HepG2 (cell line): ENCODE results near the gene OTX1. TPM values are rescaled to one million over a fixed set of nuclear protein-coding genes. Genes with fewer than 3 reads are reported as not detected.

Experiments
- BCL3 ChIP-seq: sonication (generic); formaldehyde crosslinking; IDR thresholded peaks from 2 replicates; pipeline ENCODE4 v1.5.1; 2020; ENCODE audit warnings: mild to moderate bottlenecking, missing genetic modification reagents, moderate library complexity
- BHLHE40 ChIP-seq: IDR thresholded peaks from 2 replicates; pipeline ENCODE4 v1.6.1; 2011; ENCODE audit warnings: low read length, improper control_type of control experiment
- MAFK ChIP-seq, 2 experiments: IDR thresholded peaks in 1 of 2; conservative IDR thresholded peaks in 1 of 2; 2 replicates each; pipeline ENCODE4 v1.6.1; 2011; ENCODE audit warnings: improper control_type of control experiment in 2 of 2, low read length in 2 of 2
- MLXIP ChIP-seq: sonication (generic); formaldehyde crosslinking; IDR thresholded peaks from 2 replicates; pipeline ENCODE4 v1.9.0; 2021; ENCODE audit warnings: missing genetic modification reagents, borderline replicate concordance
- SNAPC4 ChIP-seq: sonication (generic); formaldehyde crosslinking; IDR thresholded peaks from 2 replicates; pipeline ENCODE4 v1.4.0; 2020; ENCODE audit warnings: mild to moderate bottlenecking, missing genetic modification reagents
- SRY ChIP-seq: sonication (generic); formaldehyde crosslinking; IDR thresholded peaks from 2 replicates; pipeline ENCODE4 v1.8.0; 2022; ENCODE audit warnings: mild to moderate bottlenecking, missing genetic modification reagents
- TFDP2 ChIP-seq: sonication (generic); formaldehyde crosslinking; IDR thresholded peaks from 2 replicates; pipeline ENCODE4 v1.4.0; 2020; ENCODE audit warnings: missing genetic modification reagents
- TP53 ChIP-seq: sonication (generic); formaldehyde crosslinking; conservative IDR thresholded peaks from 2 replicates; pipeline ENCODE4 v1.4.0; 2020; ENCODE audit warnings: missing genetic modification reagents
- YEATS4 ChIP-seq: sonication (generic); formaldehyde crosslinking; IDR thresholded peaks from 2 replicates; pipeline ENCODE4 v1.4.0; 2020; ENCODE audit warnings: missing genetic modification reagents, borderline replicate concordance
- ZNF232 ChIP-seq: sonication (generic); formaldehyde crosslinking; IDR thresholded peaks from 2 replicates; pipeline ENCODE4 v1.4.0; 2020; ENCODE audit warnings: missing genetic modification reagents, borderline replicate concordance
- ZNF790 ChIP-seq: sonication (generic); formaldehyde crosslinking; IDR thresholded peaks from 2 replicates; pipeline ENCODE4 v1.8.0; 2022; ENCODE audit warnings: missing genetic modification reagents, mild to moderate bottlenecking, borderline replicate concordance
- ZXDC ChIP-seq: sonication (generic); formaldehyde crosslinking; IDR thresholded peaks from 2 replicates; pipeline ENCODE4 v1.5.0; 2020; ENCODE audit warnings: mild to moderate bottlenecking, missing genetic modification reagents
- polyA plus RNA-seq, 8 experiments: library from polyadenylated mRNA; depleted of rRNA in 3 of 8; stranded (reverse) in 7 of 8; unstranded in 1 of 8; fragments of >200 nt; fragmentation: Illumina TruSeq in 4 of 8; extraction: Trizol in 4 of 8; gene quantifications; 2 replicates each; pipeline versions ENCODE4 v1.2.1 to v1.2.3, GENCODE V29; 2011 to 2016; ENCODE audit warnings: low read depth in 4 of 8, missing spikeins in 1 of 8, mixed read lengths in 1 of 8; ENCODE audit not compliant: insufficient read depth in 1 of 8
- total RNA-seq, 5 experiments: library from RNA; depleted of rRNA; stranded (reverse); fragments of >200 nt; fragmentation: Illumina TruSeq; extraction: Trizol; gene quantifications; 2 replicates each; pipeline ENCODE4 v1.2.3, GENCODE V29; 2016; ENCODE audit warnings: low read depth in 1 of 5

The OTX1 gene
- total and polyA plus RNA-seq, 2 of the 13 experiments (the other 11 are each of a cell fraction or from before 2014, with no cell fraction given) = 1.0 to 5.0 TPM

GRCh38 chr2:63049970-63050333 is 678 bp upstream of the OTX1 start (continued):
- TF ChIP-seq BCL3 (CRISPR knock-in tag) = 0 out of 2 replicates have a peak, but pooled peaks have one; percentile 19
- no peak for TF ChIP-seq SNAPC4 (CRISPR knock-in tag)
- 0 out of 2 replicates have a peak, but pooled peaks have one; percentile 38 for TF ChIP-seq MLXIP (CRISPR knock-in tag)
- peak; percentile 84; the same call in 1 of the 2 replicates for TF ChIP-seq ZXDC (CRISPR knock-in tag)
- no peak for TF ChIP-seq MAFK (conservative IDR thresholded peaks at IDR 0.05 in 1 of 2, IDR thresholded peaks at IDR 0.05 in 1 of 2; ENCODE audit: low read length in 2 of 2)
- 0 out of 2 replicates have a peak, but pooled peaks have one; percentile 25 for TF ChIP-seq TP53 (CRISPR knock-in tag)
- peak; percentile 19; the same call in 1 of the 2 replicates for TF ChIP-seq YEATS4
- no peak; the same call in 1 of the 2 replicates for TF ChIP-seq TFDP2
- 0 out of 2 replicates have a peak, but pooled peaks have one; percentile 0 for TF ChIP-seq SRY
- 0 out of 2 replicates have a peak, but pooled peaks have one; percentile 13 for TF ChIP-seq BHLHE40
- no peak for TF ChIP-seq ZNF790 (CRISPR knock-in tag)
- TF ChIP-seq ZNF232 (CRISPR knock-in tag) = 0 out of 2 replicates have a peak, but pooled peaks have one; percentile 39
